ENCODE measurements around the gene PIM3. TPM values are rescaled to one million over a fixed set of nuclear protein-coding genes. Genes with fewer than 3 reads are reported as not detected.

PIM3 gene
- total RNA-seq, 1 experiment from 2014 or later = 58.2 TPM

DNA sequence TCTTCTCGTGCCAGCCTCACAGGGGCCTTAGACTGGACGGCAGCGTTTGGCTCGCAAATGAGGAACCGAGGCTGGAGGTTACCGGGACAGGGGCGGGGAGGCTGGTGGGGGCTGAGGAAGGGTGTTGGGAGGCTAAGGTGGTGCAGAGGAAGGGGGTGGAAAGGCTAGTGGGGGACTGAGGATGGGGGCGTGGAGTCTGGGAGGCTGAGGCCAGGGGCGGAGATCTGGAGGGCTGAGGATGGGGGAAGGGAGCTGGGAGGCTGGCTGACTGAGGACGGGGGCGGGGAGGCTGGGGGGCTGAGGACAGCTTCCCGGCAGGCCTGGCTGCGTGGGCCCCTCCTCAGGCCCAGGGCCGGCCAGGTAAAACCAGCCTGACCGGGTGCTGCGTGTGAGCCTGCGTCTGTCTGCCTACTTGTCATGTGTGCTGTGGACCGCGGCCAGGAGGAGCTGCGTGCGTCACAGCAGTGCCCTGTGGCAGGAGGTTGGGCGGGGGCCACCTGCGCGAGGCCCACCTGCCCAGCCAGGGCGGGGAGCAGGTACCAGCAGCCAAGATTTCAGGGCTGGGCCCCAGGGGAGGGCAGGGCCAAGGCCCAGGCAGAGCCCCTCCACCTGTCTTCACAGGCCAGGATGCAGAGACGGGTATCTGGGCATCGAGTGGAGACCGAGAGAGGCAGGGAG, 9.4 kb upstream of the PIM3 start:
- CTCF ChIA-PET = no interaction called here
- Histone ChIP-seq H3K4me3 (ENCODE audit: low read depth in 2 of 2, low read length in 2 of 2) (no peak overlapping the region), H3K9me3 (ENCODE audit: control insufficient read depth, insufficient read depth, low read depth, low read length) (no peaks in the 10 kb centered on the region), H3K27me3 (ENCODE audit: control insufficient read depth, insufficient read depth, low read length) (no peaks in the 10 kb centered on the region), H3K4me1 (ENCODE audit: control insufficient read depth, insufficient read depth, low read length) (peaks cover 69% of the 10 kb centered on the region), H3K36me3 (ENCODE audit: control insufficient read depth, insufficient read depth, low read length) (no peaks in the 10 kb centered on the region), H3K27ac (ENCODE audit: low read length) (peak overlapping the region; percentile 76)
- no TSS peak for BruUV-seq (replicated peaks)
- ATAC-seq (no peak), DNase-seq (ENCODE audit: low read depth, low spot score) (no peak)
- intact Hi-C loops (cut with micrococcal nuclease; ENCODE audit: unreplicated experiment) = no loop called here
- TF ChIP-seq, protein P1, sequence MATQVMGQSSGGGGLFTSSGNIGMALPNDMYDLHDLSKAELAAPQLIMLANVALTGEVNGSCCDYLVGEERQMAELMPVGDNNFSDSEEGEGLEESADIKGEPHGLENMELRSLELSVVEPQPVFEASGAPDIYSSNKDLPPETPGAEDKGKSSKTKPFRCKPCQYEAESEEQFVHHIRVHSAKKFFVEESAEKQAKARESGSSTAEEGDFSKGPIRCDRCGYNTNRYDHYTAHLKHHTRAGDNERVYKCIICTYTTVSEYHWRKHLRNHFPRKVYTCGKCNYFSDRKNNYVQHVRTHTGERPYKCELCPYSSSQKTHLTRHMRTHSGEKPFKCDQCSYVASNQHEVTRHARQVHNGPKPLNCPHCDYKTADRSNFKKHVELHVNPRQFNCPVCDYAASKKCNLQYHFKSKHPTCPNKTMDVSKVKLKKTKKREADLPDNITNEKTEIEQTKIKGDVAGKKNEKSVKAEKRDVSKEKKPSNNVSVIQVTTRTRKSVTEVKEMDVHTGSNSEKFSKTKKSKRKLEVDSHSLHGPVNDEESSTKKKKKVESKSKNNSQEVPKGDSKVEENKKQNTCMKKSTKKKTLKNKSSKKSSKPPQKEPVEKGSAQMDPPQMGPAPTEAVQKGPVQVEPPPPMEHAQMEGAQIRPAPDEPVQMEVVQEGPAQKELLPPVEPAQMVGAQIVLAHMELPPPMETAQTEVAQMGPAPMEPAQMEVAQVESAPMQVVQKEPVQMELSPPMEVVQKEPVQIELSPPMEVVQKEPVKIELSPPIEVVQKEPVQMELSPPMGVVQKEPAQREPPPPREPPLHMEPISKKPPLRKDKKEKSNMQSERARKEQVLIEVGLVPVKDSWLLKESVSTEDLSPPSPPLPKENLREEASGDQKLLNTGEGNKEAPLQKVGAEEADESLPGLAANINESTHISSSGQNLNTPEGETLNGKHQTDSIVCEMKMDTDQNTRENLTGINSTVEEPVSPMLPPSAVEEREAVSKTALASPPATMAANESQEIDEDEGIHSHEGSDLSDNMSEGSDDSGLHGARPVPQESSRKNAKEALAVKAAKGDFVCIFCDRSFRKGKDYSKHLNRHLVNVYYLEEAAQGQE (IDR thresholded peaks at IDR 0.05; ENCODE audit: insufficient read depth in 1 of 2, low read depth in 2 of 2, low read length in 1 of 2) = no peak
- TF ChIP-seq POLR2AphosphoS5 (IDR thresholded peaks at IDR 0.05; ENCODE audit: low read depth, low read length) (no peak), SIN3A (IDR thresholded peaks at IDR 0.05; ENCODE audit: borderline replicate concordance, insufficient read depth, low read depth, low read length) (no peak), TCF7L2 (IDR thresholded peaks at IDR 0.05; ENCODE audit: low read depth, low read length) (no peak)
- TF ChIP-seq, protein P2, sequence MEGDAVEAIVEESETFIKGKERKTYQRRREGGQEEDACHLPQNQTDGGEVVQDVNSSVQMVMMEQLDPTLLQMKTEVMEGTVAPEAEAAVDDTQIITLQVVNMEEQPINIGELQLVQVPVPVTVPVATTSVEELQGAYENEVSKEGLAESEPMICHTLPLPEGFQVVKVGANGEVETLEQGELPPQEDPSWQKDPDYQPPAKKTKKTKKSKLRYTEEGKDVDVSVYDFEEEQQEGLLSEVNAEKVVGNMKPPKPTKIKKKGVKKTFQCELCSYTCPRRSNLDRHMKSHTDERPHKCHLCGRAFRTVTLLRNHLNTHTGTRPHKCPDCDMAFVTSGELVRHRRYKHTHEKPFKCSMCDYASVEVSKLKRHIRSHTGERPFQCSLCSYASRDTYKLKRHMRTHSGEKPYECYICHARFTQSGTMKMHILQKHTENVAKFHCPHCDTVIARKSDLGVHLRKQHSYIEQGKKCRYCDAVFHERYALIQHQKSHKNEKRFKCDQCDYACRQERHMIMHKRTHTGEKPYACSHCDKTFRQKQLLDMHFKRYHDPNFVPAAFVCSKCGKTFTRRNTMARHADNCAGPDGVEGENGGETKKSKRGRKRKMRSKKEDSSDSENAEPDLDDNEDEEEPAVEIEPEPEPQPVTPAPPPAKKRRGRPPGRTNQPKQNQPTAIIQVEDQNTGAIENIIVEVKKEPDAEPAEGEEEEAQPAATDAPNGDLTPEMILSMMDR (IDR thresholded peaks at IDR 0.05) = no peak
- in situ Hi-C loops (cut with HindIII; ENCODE audit: low pct_unique_long_range_greater_than_20kb, low sequenced_read_pairs) = no loop called here
- POLR2A ChIA-PET = interaction anchor here (0.5 to 0.6 kb wide), 2 partner anchors 15 to 33 kb away, joined by 3 read pairs; partner anchors contain the start of gene ALG12

DNA sequence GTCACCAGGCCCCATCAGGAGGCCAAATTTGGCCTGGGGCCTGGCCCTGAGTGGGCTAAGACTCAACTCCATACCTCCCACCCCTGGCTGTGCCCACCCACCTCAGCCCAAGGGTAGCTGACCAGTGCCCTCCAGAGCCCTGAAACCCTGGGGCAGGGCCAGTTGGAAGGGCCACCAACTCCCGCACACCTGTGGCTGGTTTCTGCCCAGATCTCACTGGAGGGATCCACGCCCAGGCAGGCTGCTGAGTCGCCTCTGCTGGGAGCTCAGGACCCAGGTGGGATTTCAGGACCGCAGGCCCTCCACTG, 8.9 kb upstream of the PIM3 start:
- ATAC-seq = no peak; the same call in 1 of the 2 replicates
- intact Hi-C loops (cut with micrococcal nuclease; ENCODE audit: unreplicated experiment) = no loop called here
- ChIA-PET CTCF (no interaction called here), POLR2A (interaction anchor here (0.5 to 1.0 kb wide), 3 partner anchors 11 to 34 kb away, joined by 3 read pairs; partner anchors contain the start of gene ALG12)
- no TSS peak for BruUV-seq (replicated peaks)
- H3K27ac ChIP-seq (ENCODE audit: low read length) = peak overlapping the region; percentile 76
- H3K36me3 ChIP-seq (ENCODE audit: control insufficient read depth, insufficient read depth, low read length) = no peaks in the 10 kb centered on the region
- TF ChIP-seq SIN3A (IDR thresholded peaks at IDR 0.05; ENCODE audit: borderline replicate concordance, insufficient read depth, low read depth, low read length) = no peak
- TF ChIP-seq POLR2AphosphoS5 (IDR thresholded peaks at IDR 0.05; ENCODE audit: low read depth, low read length) = no peak
- TF ChIP-seq, protein P1 (IDR thresholded peaks at IDR 0.05; ENCODE audit: insufficient read depth in 1 of 2, low read depth in 2 of 2, low read length in 1 of 2) = no peak
- TF ChIP-seq TCF7L2 (IDR thresholded peaks at IDR 0.05; ENCODE audit: low read depth, low read length) = no peak
- TF ChIP-seq, protein P2 (IDR thresholded peaks at IDR 0.05) = no peak
- H3K4me3 ChIP-seq (ENCODE audit: low read depth in 2 of 2, low read length in 2 of 2) = no peak overlapping the region
- H3K27me3 ChIP-seq (ENCODE audit: control insufficient read depth, insufficient read depth, low read length) = no peaks in the 10 kb centered on the region
- in situ Hi-C loops (cut with HindIII; ENCODE audit: low pct_unique_long_range_greater_than_20kb, low sequenced_read_pairs) = no loop called here
- H3K9me3 ChIP-seq (ENCODE audit: control insufficient read depth, insufficient read depth, low read depth, low read length) = no peaks in the 10 kb centered on the region
- H3K4me1 ChIP-seq (ENCODE audit: control insufficient read depth, insufficient read depth, low read length) = peaks cover 66% of the 10 kb centered on the region
- no peak for DNase-seq (ENCODE audit: low read depth, low spot score)
